Right cardiac atrium (tissue), 5 donors: ENCODE measurements around the gene BLOC1S2. TPM values are rescaled to one million over a fixed set of nuclear protein-coding genes. Genes with fewer than 3 reads are reported as not detected.

Experiments
- ATAC-seq, 2 donors: fragments of 200-7000 bp; cut with Tn5 transposase; one replicate each; pipeline versions ENCODE4 v1.8.0 to v1.9.1; 2020; ENCODE audit warnings: moderate library complexity in 2 of 2, mild to moderate bottlenecking in 1 of 2
- DNase-seq, 3 donors: peaks; one replicate each; pipeline ENCODE4 v3.0.0-alpha.2; 2020
- H3K27ac ChIP-seq: one replicate; pipeline ENCODE4 v1.5.1; 2013; ENCODE audit warnings: mild to moderate bottlenecking, low read length, control low read depth, moderate library complexity
- H3K27me3 ChIP-seq: one replicate; pipeline ENCODE4 v1.6.1; 2013; ENCODE audit not compliant: control insufficient read depth, insufficient read depth
- H3K4me1 ChIP-seq: one replicate; pipeline ENCODE4 v1.6.1; 2013; ENCODE audit warnings: low read length; ENCODE audit not compliant: control insufficient read depth, insufficient read depth
- H3K4me3 ChIP-seq: one replicate; pipeline ENCODE4 v1.5.1; 2013; ENCODE audit warnings: low read length, control low read depth
- H3K9me3 ChIP-seq: one replicate; pipeline ENCODE4 v1.6.1; 2013; ENCODE audit warnings: low read length; ENCODE audit not compliant: control insufficient read depth
- WGBS: extraction: QIAGEN DNeasy Blood & Tissue Kit; methylation state at CpG from one replicate; pipeline ENCODE4 v1.1.7; 2013; 5-methylcytosine and 5-hydroxymethylcytosine counted together
- intact Hi-C, 4 donors: fragments of 100-400 bp; cut with DNase I; formaldehyde crosslinking; loops; one replicate each; pipeline versions ENCODE4 v1.11.0 to v1.14.0; 2022 to 2023
- polyA plus RNA-seq: library from polyadenylated mRNA; stranded (reverse); fragments of 200-250 nt; gene quantifications from one replicate; pipeline ENCODE4 v1.2.3, GENCODE V29; 2013
- total RNA-seq, 4 donors: library from RNA; stranded (reverse); fragmentation: NEBNext Ultra II Directional; extraction: Animal tissue kit (Norgen Biotek cat#: 25700); gene quantifications; one replicate each; pipeline ENCODE4 v1.2.1, GENCODE V29; 2021
- donor health status: healthy with polysubstance abuse.
- donor health status: DM: no; HTN: yes; CAD: no.
- donor health status: DM: no; HTN: no; CAD: no.
- donor health status: DM: no; HTN: yes; CAD: no; lungs with severe emphysema.
- donor health status: DM: yes; HTN: yes; CAD: no.

BLOC1S2 gene
- total and polyA plus RNA-seq, 5 donors = 18.6 to 26.8 (median 23.0) TPM

- WGBS = 97% methylated on average over 5 of the region's 5 CpGs
- intact Hi-C loops = no loop called here
Observed at GRCh38 chr10:100253041-100253440, 33.4 kb downstream of the BLOC1S2 start.

GRCh38 chr10:100248820-100249219 lies 37.7 kb downstream of the BLOC1S2 start:
- WGBS = 91% methylated on average over 7 of the region's 7 CpGs
- H3K4me3 ChIP-seq = no peak overlapping the region
- no peaks in the 10 kb centered on the region for H3K4me1 ChIP-seq
- H3K27me3 ChIP-seq = no peaks in the 10 kb centered on the region
- H3K9me3 ChIP-seq = no peaks in the 10 kb centered on the region
- peak in 1 of 2 donors; percentile 89 for ATAC-seq
- peak in 1 of 3 donors; percentile 66 for DNase-seq
- H3K27ac ChIP-seq = peak overlapping the region; percentile 74
- intact Hi-C loops = no loop called here

More at GRCh38 chr10:100253041-100253440, 33.4 kb downstream of the BLOC1S2 start:
- DNase-seq (no peak), ATAC-seq (no peak)
- Histone ChIP-seq H3K4me1 (no peaks in the 10 kb centered on the region), H3K27ac (no peak overlapping the region), H3K9me3 (no peaks in the 10 kb centered on the region), H3K27me3 (no peaks in the 10 kb centered on the region), H3K4me3 (no peak overlapping the region)

- Histone ChIP-seq H3K4me1 (no peaks in the 10 kb centered on the region), H3K4me3 (no peak overlapping the region), H3K9me3 (no peaks in the 10 kb centered on the region), H3K27ac (no peak overlapping the region), H3K27me3 (no peaks in the 10 kb centered on the region)
- ATAC-seq (no peak), DNase-seq (no peak)
- 67% methylated on average over 5 of the region's 5 CpGs for WGBS
- intact Hi-C loops = no loop called here
Observed at GRCh38 chr10:100245484-100246220, 40.8 kb downstream of the BLOC1S2 start.

GRCh38 chr10:100239851-100240250 lies 46.6 kb downstream of the BLOC1S2 start:
- Histone ChIP-seq H3K4me3 (no peak overlapping the region), H3K27ac (no peak overlapping the region), H3K4me1 (no peaks in the 10 kb centered on the region), H3K27me3 (no peaks in the 10 kb centered on the region), H3K9me3 (no peaks in the 10 kb centered on the region)
- DNase-seq (no peak), ATAC-seq (no peak)
- intact Hi-C loops = no loop called here
- WGBS = 87% methylated on average over 3 of the region's 3 CpGs

GRCh38 chr10:100238429-100238828 lies 48.1 kb downstream of the BLOC1S2 start:
- no peaks in the 10 kb centered on the region for H3K4me1 ChIP-seq
- DNase-seq = no peak
- no peaks in the 10 kb centered on the region for H3K27me3 ChIP-seq
- ATAC-seq = no peak
- intact Hi-C loops = no loop called here
- H3K4me3 ChIP-seq = no peak overlapping the region
- no peak overlapping the region for H3K27ac ChIP-seq
- WGBS = 96% methylated on average over 7 of the region's 7 CpGs
- no peaks in the 10 kb centered on the region for H3K9me3 ChIP-seq

GRCh38 chr10:100232101-100232500 lies 54.4 kb downstream of the BLOC1S2 start:
- intact Hi-C loops = no loop called here
- Histone ChIP-seq H3K27ac (no peak overlapping the region), H3K9me3 (no peaks in the 10 kb centered on the region), H3K27me3 (no peaks in the 10 kb centered on the region), H3K4me3 (no peak overlapping the region), H3K4me1 (no peaks in the 10 kb centered on the region)
- DNase-seq = no peak
- WGBS = 71% methylated on average over 2 of the region's 2 CpGs
- ATAC-seq = no peak

- Histone ChIP-seq H3K4me1 (no peaks in the 10 kb centered on the region), H3K9me3 (no peaks in the 10 kb centered on the region), H3K27me3 (no peaks in the 10 kb centered on the region), H3K4me3 (peak overlapping the region; percentile 83), H3K27ac (peak overlapping the region; percentile 62)
- peak in 1 of 2 donors; percentile 3 for ATAC-seq
- DNase-seq = no peak
- intact Hi-C loops = no loop called here
- WGBS = 61% methylated on average over 21 of the region's 21 CpGs
Observed at GRCh38 chr10:100229819-100230422, 56.6 kb downstream of the BLOC1S2 start.

GRCh38 chr10:100223879-100224278 lies 62.6 kb downstream of the BLOC1S2 start:
- Histone ChIP-seq H3K9me3 (no peaks in the 10 kb centered on the region), H3K4me1 (no peaks in the 10 kb centered on the region), H3K27ac (no peak overlapping the region), H3K4me3 (no peak overlapping the region), H3K27me3 (no peaks in the 10 kb centered on the region)
- WGBS = 78% methylated on average over 5 of the region's 5 CpGs
- intact Hi-C loops = no loop called here
- ATAC-seq (no peak), DNase-seq (no peak)

Other genes with a start within 250 kb of the BLOC1S2 start
- gene CPN1, start 204.8 kb downstream of the BLOC1S2 start, total RNA-seq = not detected
- not detected for gene CPN1, start 204.8 kb downstream of the BLOC1S2 start, polyA plus RNA-seq
- 10 to 100 TPM in 1 of 4 donors, 1 to 10 TPM in 3; 8.3 to 10.3 (median 9.3) TPM for gene ERLIN1, start 100.7 kb downstream of the BLOC1S2 start, total RNA-seq
- gene ERLIN1, start 100.7 kb downstream of the BLOC1S2 start, polyA plus RNA-seq = 3.4 TPM
- gene CHUK, start 57.1 kb downstream of the BLOC1S2 start, total RNA-seq = 10 to 100 TPM in 3 of 4 donors, 1 to 10 TPM in 1; 9.8 to 12.9 (median 10.3) TPM
- 6.0 TPM for gene CHUK, start 57.1 kb downstream of the BLOC1S2 start, polyA plus RNA-seq
- 10 to 100 TPM; 13.2 to 15.5 (median 14.3) TPM for gene CWF19L1, start 19.0 kb downstream of the BLOC1S2 start, total RNA-seq
- 14.4 TPM for gene CWF19L1, start 19.0 kb downstream of the BLOC1S2 start, polyA plus RNA-seq
- not detected for gene PKD2L1, start 43.5 kb upstream of the BLOC1S2 start, total RNA-seq
- not detected for gene PKD2L1, start 43.5 kb upstream of the BLOC1S2 start, polyA plus RNA-seq
- 10 to 100 TPM; 12.2 to 45.4 (median 23.4) TPM for gene SCD, start 60.6 kb upstream of the BLOC1S2 start, total RNA-seq
- gene SCD, start 60.6 kb upstream of the BLOC1S2 start, polyA plus RNA-seq = 116 TPM
- not detected for gene WNT8B, start 176.3 kb upstream of the BLOC1S2 start, total RNA-seq
- gene WNT8B, start 176.3 kb upstream of the BLOC1S2 start, polyA plus RNA-seq = not detected
- 10 to 100 TPM in 1 of 4 donors, 1 to 10 TPM in 3; 6.7 to 10.2 (median 8.5) TPM for gene SEC31B, start 233.2 kb upstream of the BLOC1S2 start, total RNA-seq
- 7.7 TPM for gene SEC31B, start 233.2 kb upstream of the BLOC1S2 start, polyA plus RNA-seq
- gene NDUFB8, start 243.2 kb upstream of the BLOC1S2 start, total RNA-seq = 100 to 1,000 TPM; 344 to 447 (median 412) TPM
- gene NDUFB8, start 243.2 kb upstream of the BLOC1S2 start, polyA plus RNA-seq = 1,100 TPM
- 10 to 100 TPM; 32.1 to 41.1 (median 35.5) TPM for gene HIF1AN, start 249.3 kb upstream of the BLOC1S2 start, total RNA-seq
- gene HIF1AN, start 249.3 kb upstream of the BLOC1S2 start, polyA plus RNA-seq = 9.5 TPM